GM12874 (cell line): ENCODE data around the gene VWC2L.

Source experiments
- CTCF ChIP-seq: IDR thresholded peaks from 2 replicates; pipeline ENCODE4 v1.5.1; 2011; ENCODE audit warnings: low read depth, mild to moderate bottlenecking, control low read depth, low read length, moderate library complexity; ENCODE audit not compliant: insufficient read depth

VWC2L gene

GRCh38 chr2:214469728-214470127 is 58.9 kb downstream of the VWC2L start:
- TF ChIP-seq CTCF: no peak

GRCh38 chr2:214471382-214471781 is 60.5 kb downstream of the VWC2L start:
- no peak for TF ChIP-seq CTCF

- no peak for TF ChIP-seq CTCF
These were observed 61.1 kb downstream of the VWC2L start for GRCh38 chr2:214471990-214472389.

- TF ChIP-seq CTCF: no peak
These were observed 66.5 kb downstream of the VWC2L start for GRCh38 chr2:214477305-214477704.

- TF ChIP-seq CTCF: no peak
These were observed 70.3 kb downstream of the VWC2L start for GRCh38 chr2:214481204-214481603.

- TF ChIP-seq CTCF: no peak
These were observed 71.9 kb downstream of the VWC2L start for GRCh38 chr2:214482728-214483127.

GRCh38 chr2:214484239-214484638 is 73.4 kb downstream of the VWC2L start:
- no peak for TF ChIP-seq CTCF

GRCh38 chr2:214484701-214485100 is 73.8 kb downstream of the VWC2L start:
- TF ChIP-seq CTCF: no peak
